OCI-LY7 (cell line): ENCODE data around the gene RAD51. TPM values are rescaled to one million over a fixed set of nuclear protein-coding genes. Genes with fewer than 3 reads are reported as not detected.

Experiments used
- BruUV-seq: library from RNA; stranded (reverse); fragments of 400-500 nt; replicated peaks from 2 replicates; lab custom pipeline; 2021; lab: Mats Ljungman, UMichigan
- CTCF ChIA-PET: fragments of 300-600 bp; sonication (Branson Sonifier 250); formaldehyde crosslinking; loops from one replicate; lab custom pipeline; 2022; ENCODE audit warnings: antibody characterized with exemption; ENCODE audit not compliant: unreplicated experiment; lab: Charles Lee
- POLR2A ChIA-PET: fragments of 300-600 bp; sonication (Branson Sonifier 250); formaldehyde crosslinking; loops from one replicate; lab custom pipeline; 2022; ENCODE audit warnings: antibody characterized with exemption; lab: Charles Lee
- DNase-seq: peaks from one replicate; pipeline ENCODE4 v3.0.0-alpha.2; 2015; ENCODE audit warnings: low spot score
- H2AFZ ChIP-seq: fragments of 200-600 bp; sonication (generic), shearing (Covaris generic); 2 replicates; pipeline ENCODE4 v1.6.1; 2014; ENCODE audit warnings: mild to moderate bottlenecking, antibody characterized with exemption, low read length, moderate library complexity
- H3K27ac ChIP-seq: fragments of 200-600 bp; sonication (generic); 2 replicates; pipeline ENCODE4 v1.5.1; 2014; ENCODE audit warnings: mixed run types, low read depth, mild to moderate bottlenecking, moderate library complexity, low read length, inconsistent platforms; ENCODE audit not compliant: poor library complexity, severe bottlenecking
- H3K36me3 ChIP-seq: fragments of 200-600 bp; sonication (generic); 2 replicates; pipeline ENCODE4 v1.6.1; 2014; ENCODE audit warnings: mild to moderate bottlenecking, antibody characterized with exemption, low read length, moderate library complexity, mixed read lengths; ENCODE audit not compliant: insufficient read depth
- H3K4me1 ChIP-seq: fragments of 200-600 bp; sonication (generic); 2 replicates; pipeline ENCODE4 v1.5.1; 2014; ENCODE audit warnings: mild to moderate bottlenecking, low read length; ENCODE audit not compliant: insufficient read depth, poor library complexity, severe bottlenecking
- H3K4me2 ChIP-seq: fragments of 200-600 bp; sonication (generic); 2 replicates; pipeline ENCODE4 v1.6.1; 2014; ENCODE audit warnings: mild to moderate bottlenecking, low read length
- H3K4me3 ChIP-seq: fragments of 200-600 bp; sonication (generic); 2 replicates; pipeline ENCODE4 v1.5.1; 2014; ENCODE audit warnings: mild to moderate bottlenecking, low read depth, low read length; ENCODE audit not compliant: poor library complexity, severe bottlenecking
- H3K79me2 ChIP-seq: fragments of 200-600 bp; sonication (generic); 2 replicates; pipeline ENCODE4 v1.6.1; 2016; ENCODE audit warnings: low read depth, mild to moderate bottlenecking, low read length, moderate library complexity, mixed read lengths; ENCODE audit not compliant: insufficient read depth
- H3K9me2 ChIP-seq: fragments of 200-600 bp; sonication (generic); 2 replicates; pipeline ENCODE4 v1.6.1; 2016; ENCODE audit warnings: mild to moderate bottlenecking, low read length, mixed read lengths; ENCODE audit not compliant: insufficient read depth
- H3K9me3 ChIP-seq: fragments of 200-600 bp; sonication (generic); 2 replicates; pipeline ENCODE4 v1.6.1; 2014; ENCODE audit warnings: mild to moderate bottlenecking, mixed run types, low read length, mixed read lengths
- H4K20me1 ChIP-seq: fragments of 200-600 bp; sonication (generic); 2 replicates; pipeline ENCODE4 v1.6.1; 2014; ENCODE audit warnings: mild to moderate bottlenecking, antibody characterized with exemption, low read length, moderate library complexity, mixed read lengths; ENCODE audit not compliant: insufficient read depth
- CTCF ChIP-seq: fragments of 200-600 bp; sonication (generic); conservative IDR thresholded peaks from 2 replicates; pipeline ENCODE4 v1.5.1; 2014; ENCODE audit warnings: mild to moderate bottlenecking, antibody characterized with exemption, low read length, moderate library complexity, mixed read lengths
- EZH2phosphoT487 ChIP-seq: fragments of 200-600 bp; sonication (generic); IDR thresholded peaks from 2 replicates; pipeline ENCODE4 v1.6.1; 2018; ENCODE audit warnings: low read depth, borderline replicate concordance, mild to moderate bottlenecking, mixed run types, antibody characterized with exemption, low read length, moderate library complexity, mixed read lengths
- intact Hi-C: fragments of 100-400 bp; cut with micrococcal nuclease; formaldehyde crosslinking; loops from one replicate; pipeline ENCODE4 v1.10.0; 2022; ENCODE audit not compliant: unreplicated experiment
- total RNA-seq, 2 experiments: library from RNA; depleted of rRNA in 1 of 2; stranded (reverse); fragments of >200 nt in 1 of 2; shearing (Covaris generic) in 1 of 2; gene quantifications; 2 replicates each; pipeline ENCODE4 v1.2.3, GENCODE V29; 2014 to 2022

The RAD51 gene
- total RNA-seq, 2 experiments from 2014 or later: 45.8 to 86.8 TPM

- no TSS peak for BruUV-seq
- H3K9me3 ChIP-seq: no peaks in the 10 kb centered on the region
- peaks cover 4% of the 10 kb centered on the region; the same call in 1 of the 2 replicates for H3K79me2 ChIP-seq
- intact Hi-C loops: loop anchor here (5.0 kb wide), 2 partner anchors 125 to 175 kb away; partner anchors contain the start of genes KNL1 and VPS18
- H4K20me1 ChIP-seq: no peaks in the 10 kb centered on the region
- TF ChIP-seq CTCF: no peak
- no peak for TF ChIP-seq EZH2phosphoT487
- no peaks in the 10 kb centered on the region for H3K9me2 ChIP-seq
- no peak overlapping the region for H3K27ac ChIP-seq
- DNase-seq: no peak
- H3K4me2 ChIP-seq: no peak overlapping the region
- H2AFZ ChIP-seq: no peak overlapping the region
- CTCF ChIA-PET: no interaction called here
- H3K4me3 ChIP-seq: no peak overlapping the region
- H3K36me3 ChIP-seq: peaks cover 37% of the 10 kb centered on the region; the same call in 1 of the 2 replicates
- H3K4me1 ChIP-seq: peaks cover 66% of the 10 kb centered on the region
- POLR2A ChIA-PET: no interaction called here
Observed at GRCh38 chr15:40766906-40767837, 72.2 kb downstream of the RAD51 start.

GRCh38 chr15:40767838-40768500 is 73.0 kb downstream of the RAD51 start:
- peaks cover 65% of the 10 kb centered on the region for H3K4me1 ChIP-seq
- H3K4me3 ChIP-seq: no peak overlapping the region
- no peaks in the 10 kb centered on the region for H4K20me1 ChIP-seq
- H3K4me2 ChIP-seq: peak overlapping the region; percentile 80
- no peaks in the 10 kb centered on the region for H3K9me2 ChIP-seq
- no peak overlapping the region for H2AFZ ChIP-seq
- H3K36me3 ChIP-seq: peaks cover 41% of the 10 kb centered on the region; the same call in 1 of the 2 replicates
- DNase-seq: no peak
- H3K27ac ChIP-seq: peak overlapping the region; percentile 97
- H3K79me2 ChIP-seq: peaks cover 4% of the 10 kb centered on the region; the same call in 1 of the 2 replicates
- intact Hi-C loops: loop anchor here (2.0 to 5.0 kb wide), 4 partner anchors 39 to 176 kb away; partner anchors contain the start of genes DNAJC17, KNL1, RAD51 and VPS18
- H3K9me3 ChIP-seq: no peaks in the 10 kb centered on the region
- ChIA-PET CTCF (interaction anchor here (1.6 kb wide), 1 partner anchor 21 kb away, joined by 5 read pairs; no protein-coding TSS in a partner anchor), POLR2A (interaction anchor here (1.3 to 2.1 kb wide), 3 partner anchors 11 to 199 kb away, joined by 3 to 11 read pairs (median 4); partner anchors contain the start of gene RPUSD2)
- no TSS peak for BruUV-seq
- no peak for TF ChIP-seq CTCF
- no peak for TF ChIP-seq EZH2phosphoT487
